Right lobe of liver (tissue), 6 donors: Measurements from ENCODE around the gene DAPK2. TPM values are rescaled to one million over a fixed set of nuclear protein-coding genes. Genes with fewer than 3 reads are reported as not detected.

Source experiments
- ATAC-seq, 4 donors: fragments of 200-7000 bp; cut with Tn5 transposase; one replicate each; pipeline ENCODE4 v1.9.1; 2020; ENCODE audit warnings: mild to moderate bottlenecking in 4 of 4, moderate library complexity in 4 of 4
- DNase-seq, 3 donors: peaks; one replicate each; pipeline ENCODE4 v3.0.0-alpha.2; 2020
- H3K27ac ChIP-seq, 3 donors: fragments of 200-600 bp; one replicate each; pipeline ENCODE4 v1.8.0; 2022
- H3K27me3 ChIP-seq, 2 donors: fragments of 200-600 bp; one replicate each; pipeline ENCODE4 v1.8.0; 2022
- H3K36me3 ChIP-seq, 4 donors: fragments of 200-600 bp; sonication (generic) in 1 of 4; one replicate each; pipeline versions ENCODE4 v1.5.1 to v1.8.0; 2017 to 2022; ENCODE audit warnings: control low read depth in 1 of 4
- H3K4me1 ChIP-seq, 4 donors: fragments of 200-600 bp; sonication (generic) in 1 of 4; one replicate each; pipeline versions ENCODE4 v1.5.1 to v1.8.0; 2017 to 2022; ENCODE audit warnings: control low read depth in 1 of 4
- H3K4me3 ChIP-seq, 3 donors: fragments of 200-600 bp; one replicate each; pipeline ENCODE4 v1.8.0; 2022
- H3K9me3 ChIP-seq, 4 donors: fragments of 200-600 bp; sonication (generic) in 1 of 4; one replicate each; pipeline versions ENCODE4 v1.5.1 to v1.8.0; 2017 to 2022; ENCODE audit warnings: control low read depth in 1 of 4
- CTCF ChIP-seq, 4 donors: fragments of 200-600 bp in 3 of 4; fragments of 450-650 bp in 1 of 4; IDR thresholded peaks; one replicate each; pipeline versions ENCODE4 v1.5.1 to v1.8.0; 2016 to 2022; ENCODE audit warnings: antibody characterized with exemption in 4 of 4, mild to moderate bottlenecking in 2 of 4
- POLR2A ChIP-seq: fragments of 450-650 bp; IDR thresholded peaks from one replicate; pipeline ENCODE4 v1.6.1; 2017; ENCODE audit warnings: antibody characterized with exemption, mild to moderate bottlenecking
- WGBS: methylation state at CpG from one replicate; pipeline ENCODE4 v1.1.6; 2018; ENCODE audit warnings: low coverage, low lambda C conversion rate; ENCODE audit not compliant: insufficient coverage; ENCODE audit errors: missing lambda C conversion rate; 5-methylcytosine and 5-hydroxymethylcytosine counted together
- intact Hi-C, 2 donors: fragments of 100-400 bp; cut with DNase I; formaldehyde crosslinking; loops; one replicate each; pipeline versions ENCODE4 v1.11.2 to v1.14.1; 2022
- total RNA-seq, 6 experiments: library from RNA; depleted of rRNA in 2 of 6; stranded (reverse); fragments of >200 nt in 2 of 6; fragmentation: NEBNext Ultra II Directional in 3 of 6; extraction: Animal tissue kit (Norgen Biotek cat#: 25700) in 3 of 6; gene quantifications; one replicate each; pipeline versions ENCODE4 v1.1.0 to v1.2.4, GENCODE V29; 2016 to 2023
- donor health status: DM: no; HTN: yes; CAD: no.
- donor health status: DM: no; HTN: no; CAD: no.
- donor health status: DM: no; HTN: no; CAD: no.
- donor health status: DM: no; HTN: yes; CAD: no.
- donor health status: DM: no; HTN: yes; CAD: no.

The DAPK2 gene
- total RNA-seq, 6 experiments from 2014 or later: 1.5 to 11.5 (median 4.7) TPM

GRCh38 chr15:63918317-63918672 lies 128.0 kb downstream of the DAPK2 start:
- H3K27ac ChIP-seq: no peak overlapping the region
- H3K36me3 ChIP-seq: no peaks in the 10 kb centered on the region
- no peak overlapping the region for H3K4me3 ChIP-seq
- DNase-seq (no peak), ATAC-seq (peak in 1 of 4 donors; percentile 24)
- intact Hi-C loops: no loop called here
- H3K4me1 ChIP-seq: no peaks in the 10 kb centered on the region
- TF ChIP-seq POLR2A (no peak), CTCF (IDR thresholded peaks at IDR 0.05) (no peak)
- H3K9me3 ChIP-seq: no peaks in the 10 kb centered on the region
- H3K27me3 ChIP-seq: no peaks in the 10 kb centered on the region
- WGBS: 13% methylated on average over 3 of the region's 6 CpGs

GRCh38 chr15:63917588-63918316 lies 128.5 kb downstream of the DAPK2 start:
- H3K27ac ChIP-seq: no peak overlapping the region

GRCh38 chr15:63915873-63916771 lies 130.2 kb downstream of the DAPK2 start:
- TF ChIP-seq CTCF (IDR thresholded peaks at IDR 0.05) (no peak), POLR2A (no peak)
- Histone ChIP-seq H3K27ac (no peak overlapping the region), H3K9me3 (no peaks in the 10 kb centered on the region), H3K4me3 (no peak overlapping the region), H3K36me3 (no peaks in the 10 kb centered on the region), H3K27me3 (no peaks in the 10 kb centered on the region), H3K4me1 (no peaks in the 10 kb centered on the region)
- ATAC-seq (peak in 1 of 4 donors; percentile 13), DNase-seq (peak in 1 of 3 donors; percentile 17)
- intact Hi-C loops: no loop called here
- WGBS: 47% methylated on average over 3 of the region's 9 CpGs

More at GRCh38 chr15:63917588-63918316, 128.5 kb downstream of the DAPK2 start:
- TF ChIP-seq CTCF (IDR thresholded peaks at IDR 0.05): no peak
- no peak for TF ChIP-seq POLR2A
- Histone ChIP-seq H3K9me3 (no peaks in the 10 kb centered on the region), H3K4me1 (no peaks in the 10 kb centered on the region), H3K27me3 (no peaks in the 10 kb centered on the region), H3K4me3 (no peak overlapping the region), H3K36me3 (no peaks in the 10 kb centered on the region)
- no peak for ATAC-seq
- peak in 1 of 3 donors; percentile 22 for DNase-seq
- WGBS: 63% methylated on average over 6 of the region's 8 CpGs
- intact Hi-C loops: no loop called here

GRCh38 chr15:63915209-63915872 lies 130.9 kb downstream of the DAPK2 start:
- intact Hi-C loops: no loop called here
- H3K9me3 ChIP-seq: no peaks in the 10 kb centered on the region
- TF ChIP-seq CTCF (IDR thresholded peaks at IDR 0.05) (no peak), POLR2A (no peak)
- H3K36me3 ChIP-seq: no peaks in the 10 kb centered on the region
- no peak overlapping the region for H3K4me3 ChIP-seq
- no peaks in the 10 kb centered on the region for H3K27me3 ChIP-seq
- H3K4me1 ChIP-seq: no peaks in the 10 kb centered on the region
- no peak overlapping the region for H3K27ac ChIP-seq
- peak in 1 of 4 donors; percentile 48 for ATAC-seq
- no peak for DNase-seq
- 67% methylated on average over 2 of the region's 3 CpGs for WGBS
